ENCODE data around the gene FHOD3.
"Not testable (repeated sequence)": the region's sequence is repeated elsewhere in the genome, so short reads cannot be mapped to it uniquely, and the experiment has no call there.

FHOD3 gene

GRCh38 chr18:36757991-36758390 lies 460.5 kb downstream of the FHOD3 start:
- in situ Hi-C loops (cut with HindIII; ENCODE audit: low sequenced_read_pairs): no loop called here
- DNase-seq (ENCODE audit: low read depth, low spot score): no peak

GRCh38 chr18:36758623-36759022 lies 461.1 kb downstream of the FHOD3 start:
- no peak for TF ChIP-seq CTCF (IDR thresholded peaks at IDR 0.05; ENCODE audit: low read depth, low read length)
- no peak overlapping the region for H3K4me3 ChIP-seq (ENCODE audit: low read depth, low read length)
- DNase-seq (ENCODE audit: low read depth, low spot score): no peak
- in situ Hi-C loops (cut with HindIII; ENCODE audit: low sequenced_read_pairs): no loop called here

More at GRCh38 chr18:36757991-36758390, 460.5 kb downstream of the FHOD3 start:
- no peak for TF ChIP-seq CTCF (IDR thresholded peaks at IDR 0.05; ENCODE audit: low read depth, low read length)
- no peak overlapping the region for H3K4me3 ChIP-seq (ENCODE audit: low read depth, low read length)

- no peak overlapping the region for H3K4me3 ChIP-seq (ENCODE audit: low read depth, low read length)
- TF ChIP-seq CTCF (IDR thresholded peaks at IDR 0.05; ENCODE audit: low read depth, low read length): no peak
- no peak for DNase-seq (ENCODE audit: low read depth, low spot score)
- in situ Hi-C loops (cut with HindIII; ENCODE audit: low sequenced_read_pairs): no loop called here
Observed at GRCh38 chr18:36759167-36759776, 461.8 kb downstream of the FHOD3 start.

GRCh38 chr18:36760598-36760997 lies 463.1 kb downstream of the FHOD3 start:
- no peak for TF ChIP-seq CTCF (IDR thresholded peaks at IDR 0.05; ENCODE audit: low read depth, low read length)
- no peak overlapping the region for H3K4me3 ChIP-seq (ENCODE audit: low read depth, low read length)
- no peak for DNase-seq (ENCODE audit: low read depth, low spot score)
- in situ Hi-C loops (cut with HindIII; ENCODE audit: low sequenced_read_pairs): no loop called here

- H3K4me3 ChIP-seq (ENCODE audit: low read depth, low read length): no peak overlapping the region
- in situ Hi-C loops (cut with HindIII; ENCODE audit: low sequenced_read_pairs): no loop called here
- DNase-seq (ENCODE audit: low read depth, low spot score): no peak
- TF ChIP-seq CTCF (IDR thresholded peaks at IDR 0.05; ENCODE audit: low read depth, low read length): no peak
Observed at GRCh38 chr18:36761186-36761698, 463.7 kb downstream of the FHOD3 start.

GRCh38 chr18:36762074-36762473 lies 464.6 kb downstream of the FHOD3 start:
- in situ Hi-C loops (cut with HindIII; ENCODE audit: low sequenced_read_pairs): no loop called here
- TF ChIP-seq CTCF (IDR thresholded peaks at IDR 0.05; ENCODE audit: low read depth, low read length): no peak
- DNase-seq (ENCODE audit: low read depth, low spot score): peak; percentile 57
- no peak overlapping the region for H3K4me3 ChIP-seq (ENCODE audit: low read depth, low read length)

GRCh38 chr18:36762965-36763364 lies 465.5 kb downstream of the FHOD3 start:
- DNase-seq (ENCODE audit: low read depth, low spot score); H3K4me3 ChIP-seq (ENCODE audit: low read depth, low read length); in situ Hi-C loops (cut with HindIII; ENCODE audit: low sequenced_read_pairs): not testable (repeated sequence)

All from astrocyte of the spinal cord (primary cell).